ENCODE results near the gene TSPAN11. TPM values are rescaled to one million over a fixed set of nuclear protein-coding genes. Genes with fewer than 3 reads are reported as not detected.
"Not testable (repeated sequence)": the region's sequence is repeated elsewhere in the genome, so short reads cannot be mapped to it uniquely, and the experiment has no call there.

The TSPAN11 gene
- total RNA-seq, 2 experiments from 2014 or later: not detected

GRCh38 chr12:31018790-31019505, 92.4 kb downstream of the TSPAN11 start:
- H3K4me1 Mint-ChIP-seq: no peaks in the 10 kb centered on the region
- CTCF ChIA-PET: no interaction called here
- H3K27ac Mint-ChIP-seq: no peak overlapping the region
- H3K4me3 Mint-ChIP-seq: no peak overlapping the region
- POLR2A ChIA-PET: no interaction called here
- H3K36me3 Mint-ChIP-seq (ENCODE audit: low read depth): no peaks in the 10 kb centered on the region
- DNase-seq: no peak
- H3K9me3 Mint-ChIP-seq: no peaks in the 10 kb centered on the region
- peaks cover 6% of the 10 kb centered on the region for H3K27me3 Mint-ChIP-seq

- ChIA-PET CTCF (no interaction called here), POLR2A (no interaction called here)
- H3K4me3 Mint-ChIP-seq: no peak overlapping the region
- no peak overlapping the region for H3K27ac Mint-ChIP-seq
- H3K9me3 Mint-ChIP-seq: no peaks in the 10 kb centered on the region
- DNase-seq: no peak
- no peaks in the 10 kb centered on the region for H3K4me1 Mint-ChIP-seq
- H3K27me3 Mint-ChIP-seq: peaks cover 3% of the 10 kb centered on the region
- no peaks in the 10 kb centered on the region for H3K36me3 Mint-ChIP-seq (ENCODE audit: low read depth)
Measured at GRCh38 chr12:31019561-31019960, 93.0 kb downstream of the TSPAN11 start.

GRCh38 chr12:31019976-31020375, 93.4 kb downstream of the TSPAN11 start:
- no peak for DNase-seq
- CTCF ChIA-PET: no interaction called here
- no peaks in the 10 kb centered on the region for H3K4me1 Mint-ChIP-seq

GRCh38 chr12:31020385-31021166, 94.0 kb downstream of the TSPAN11 start:
- CTCF ChIA-PET: interaction anchor here (1.0 kb wide), 1 partner anchor 8 kb away, joined by 5 read pairs; no protein-coding TSS in a partner anchor

More at GRCh38 chr12:31019976-31020375, 93.4 kb downstream of the TSPAN11 start:
- no peak overlapping the region for H3K27ac Mint-ChIP-seq
- peaks cover 3% of the 10 kb centered on the region for H3K27me3 Mint-ChIP-seq
- no peak overlapping the region for H3K4me3 Mint-ChIP-seq
- no peaks in the 10 kb centered on the region for H3K9me3 Mint-ChIP-seq
- H3K36me3 Mint-ChIP-seq (ENCODE audit: low read depth): no peaks in the 10 kb centered on the region
- POLR2A ChIA-PET: no interaction called here

GRCh38 chr12:31021181-31021580, 94.6 kb downstream of the TSPAN11 start:
- Mint-ChIP-seq H3K9me3 (no peaks in the 10 kb centered on the region), H3K36me3 (ENCODE audit: low read depth) (no peaks in the 10 kb centered on the region), H3K4me1 (no peaks in the 10 kb centered on the region), H3K4me3 (no peak overlapping the region), H3K27me3 (peaks cover 6% of the 10 kb centered on the region), H3K27ac (no peak overlapping the region)
- no peak for DNase-seq
- CTCF ChIA-PET: interaction anchor here (1.0 kb wide), 1 partner anchor 9 kb away, joined by 5 read pairs; no protein-coding TSS in a partner anchor
- POLR2A ChIA-PET: no interaction called here

More at GRCh38 chr12:31020385-31021166, 94.0 kb downstream of the TSPAN11 start:
- Mint-ChIP-seq H3K4me3 (no peak overlapping the region), H3K27me3 (peaks cover 3% of the 10 kb centered on the region), H3K4me1 (no peaks in the 10 kb centered on the region), H3K36me3 (ENCODE audit: low read depth) (no peaks in the 10 kb centered on the region), H3K27ac (no peak overlapping the region), H3K9me3 (no peaks in the 10 kb centered on the region)
- DNase-seq: no peak
- POLR2A ChIA-PET: no interaction called here

- Mint-ChIP-seq H3K9me3 (no peaks in the 10 kb centered on the region), H3K27me3 (peaks cover 6% of the 10 kb centered on the region), H3K36me3 (ENCODE audit: low read depth) (no peaks in the 10 kb centered on the region), H3K4me3 (no peak overlapping the region), H3K4me1 (no peaks in the 10 kb centered on the region), H3K27ac (no peak overlapping the region)
- CTCF ChIA-PET: interaction anchor here (0.8 to 1.0 kb wide), 2 partner anchors 10 to 26 kb away, joined by 4 to 5 read pairs; no protein-coding TSS in a partner anchor
- no peak for DNase-seq
- POLR2A ChIA-PET: no interaction called here
Measured at GRCh38 chr12:31021809-31022494, 95.4 kb downstream of the TSPAN11 start.

- CTCF ChIA-PET: interaction anchor here (0.8 kb wide), 1 partner anchor 25 kb away, joined by 4 read pairs; no protein-coding TSS in a partner anchor
- POLR2A ChIA-PET: no interaction called here
- H3K4me1 Mint-ChIP-seq: no peaks in the 10 kb centered on the region
- no peak overlapping the region for H3K27ac Mint-ChIP-seq
- H3K9me3 Mint-ChIP-seq: peaks cover 2% of the 10 kb centered on the region
- no peak overlapping the region for H3K4me3 Mint-ChIP-seq
- peaks cover 6% of the 10 kb centered on the region for H3K27me3 Mint-ChIP-seq
- no peak for DNase-seq
- H3K36me3 Mint-ChIP-seq (ENCODE audit: low read depth): no peaks in the 10 kb centered on the region
Measured at GRCh38 chr12:31023271-31023724, 96.8 kb downstream of the TSPAN11 start.

- DNase-seq: no peak
- ChIA-PET POLR2A (no interaction called here), CTCF (interaction anchor here (0.6 to 0.9 kb wide), 2 partner anchors 92 to 1045 kb away, joined by 3 read pairs; no protein-coding TSS in a partner anchor)
- Mint-ChIP-seq H3K4me1 (no peaks in the 10 kb centered on the region), H3K9me3 (peaks cover 2% of the 10 kb centered on the region), H3K27ac (no peak overlapping the region), H3K27me3 (peaks cover 3% of the 10 kb centered on the region), H3K36me3 (ENCODE audit: low read depth) (no peaks in the 10 kb centered on the region), H3K4me3 (no peak overlapping the region)
Measured at GRCh38 chr12:31026202-31026601, 99.7 kb downstream of the TSPAN11 start.

GRCh38 chr12:31027006-31027405, 100.5 kb downstream of the TSPAN11 start:
- DNase-seq; H3K4me1 Mint-ChIP-seq; H3K27ac Mint-ChIP-seq; H3K4me3 Mint-ChIP-seq; H3K27me3 Mint-ChIP-seq; POLR2A ChIA-PET; H3K36me3 Mint-ChIP-seq (ENCODE audit: low read depth); H3K9me3 Mint-ChIP-seq: not testable (repeated sequence)
- CTCF ChIA-PET: interaction anchor here (0.9 kb wide), 1 partner anchor 92 kb away, joined by 3 read pairs; no protein-coding TSS in a partner anchor

GRCh38 chr12:31029468-31029867, 102.9 kb downstream of the TSPAN11 start:
- ChIA-PET CTCF (no interaction called here), POLR2A (no interaction called here)
- H3K4me3 Mint-ChIP-seq: no peak overlapping the region
- no peak overlapping the region for H3K27ac Mint-ChIP-seq
- H3K9me3 Mint-ChIP-seq: peaks cover 2% of the 10 kb centered on the region
- H3K4me1 Mint-ChIP-seq: no peaks in the 10 kb centered on the region
- no peak for DNase-seq
- no peaks in the 10 kb centered on the region for H3K36me3 Mint-ChIP-seq (ENCODE audit: low read depth)
- H3K27me3 Mint-ChIP-seq: peaks cover 3% of the 10 kb centered on the region

GRCh38 chr12:31029916-31030562, 103.5 kb downstream of the TSPAN11 start:
- Mint-ChIP-seq H3K27me3 (peaks cover 3% of the 10 kb centered on the region), H3K4me3 (no peak overlapping the region), H3K4me1 (no peaks in the 10 kb centered on the region), H3K9me3 (peaks cover 2% of the 10 kb centered on the region), H3K36me3 (ENCODE audit: low read depth) (no peaks in the 10 kb centered on the region), H3K27ac (no peak overlapping the region)
- ChIA-PET CTCF (no interaction called here), POLR2A (no interaction called here)
- DNase-seq: no peak

GRCh38 chr12:31031951-31032335, 105.4 kb downstream of the TSPAN11 start:
- H3K4me1 Mint-ChIP-seq: peaks cover 2% of the 10 kb centered on the region
- H3K36me3 Mint-ChIP-seq (ENCODE audit: low read depth): no peaks in the 10 kb centered on the region
- H3K27ac Mint-ChIP-seq: no peak overlapping the region
- ChIA-PET CTCF (no interaction called here), POLR2A (no interaction called here)
- no peak overlapping the region for H3K4me3 Mint-ChIP-seq
- no peaks in the 10 kb centered on the region for H3K27me3 Mint-ChIP-seq
- H3K9me3 Mint-ChIP-seq: peaks cover 2% of the 10 kb centered on the region
- no peak for DNase-seq

All from activated CD4-positive, alpha-beta T cell treated with anti-CD3 and anti-CD28 coated beads, Interleukin-2, amount 10 ng/mL, durations not matched to agents 7 days and 5 days (primary cell).